Neural cell (in vitro differentiated cells): ENCODE measurements around the gene MED14. TPM values are rescaled to one million over a fixed set of nuclear protein-coding genes. Genes with fewer than 3 reads are reported as not detected.
"Not testable (repeated sequence)": the region's sequence is repeated elsewhere in the genome, so short reads cannot be mapped to it uniquely, and the experiment has no call there.

Source experiments
- H2AFZ ChIP-seq: fragments of 200-600, 300-800 bp; sonication (generic), shearing (Covaris generic); 2 replicates; pipeline ENCODE4 v1.6.0; 2014; ENCODE audit warnings: low read depth, mild to moderate bottlenecking, antibody characterized with exemption, low read length, moderate library complexity
- H3F3A ChIP-seq: fragments of 200-600 bp; shearing (Covaris generic); 2 replicates; pipeline ENCODE4 v1.6.1; 2016; ENCODE audit warnings: mild to moderate bottlenecking, moderate library complexity, mixed read lengths, antibody characterized with exemption, low read length; ENCODE audit not compliant: insufficient read depth, poor library complexity, severe bottlenecking
- H3K27ac ChIP-seq: fragments of 200-600, 300-800 bp; sonication (generic), shearing (Covaris generic); 2 replicates; pipeline ENCODE4 v1.5.1; 2014; ENCODE audit warnings: mild to moderate bottlenecking, low read length, moderate library complexity
- H3K27me3 ChIP-seq: fragments of 300-800, 200-600 bp; sonication (generic), shearing (Covaris generic); 2 replicates; pipeline ENCODE4 v1.6.0; 2014; ENCODE audit warnings: mild to moderate bottlenecking, low read depth, low read length, moderate library complexity; ENCODE audit not compliant: insufficient read depth
- H3K36me3 ChIP-seq: fragments of 300-800, 200-600 bp; sonication (generic), shearing (Covaris generic); 2 replicates; pipeline ENCODE4 v1.5.1; 2014; ENCODE audit warnings: mild to moderate bottlenecking, antibody characterized with exemption, low read length, moderate library complexity; ENCODE audit not compliant: insufficient read depth
- H3K4me2 ChIP-seq: fragments of 300-800, 200-600 bp; sonication (generic), shearing (Covaris generic); 2 replicates; pipeline ENCODE4 v1.6.0; 2014; ENCODE audit warnings: mild to moderate bottlenecking, low read length
- H3K4me3 ChIP-seq: fragments of 300-800, 200-600 bp; sonication (generic), shearing (Covaris generic); 2 replicates; pipeline ENCODE4 v1.5.1; 2014; ENCODE audit warnings: mild to moderate bottlenecking, low read length, moderate library complexity
- H3K79me2 ChIP-seq: fragments of 200-600 bp; shearing (Covaris generic); replicated peaks from 2 replicates; pipeline ENCODE4 v1.6.0; 2014; ENCODE audit warnings: mild to moderate bottlenecking, low read length, moderate library complexity; ENCODE audit not compliant: insufficient read depth
- H3K9ac ChIP-seq: fragments of 300-800, 200-600 bp; sonication (generic), shearing (Covaris generic); 2 replicates; pipeline ENCODE4 v1.6.1; 2016; ENCODE audit warnings: mild to moderate bottlenecking, low read length, mixed read lengths
- H3K9me2 ChIP-seq: fragments of 200-600 bp; shearing (Covaris generic); 2 replicates; pipeline ENCODE4 v1.6.1; 2016; ENCODE audit warnings: mild to moderate bottlenecking, low read length, mixed read lengths; ENCODE audit not compliant: insufficient read depth
- H3K9me3 ChIP-seq: fragments of 200-600, 300-800 bp; sonication (generic), shearing (Covaris generic); 2 replicates; pipeline ENCODE4 v1.6.1; 2016; ENCODE audit warnings: mild to moderate bottlenecking, mixed run types, low read length, moderate library complexity, mixed read lengths
- H4K20me1 ChIP-seq: fragments of 200-600 bp; shearing (Covaris generic); 2 replicates; pipeline ENCODE4 v1.6.1; 2016; ENCODE audit warnings: mild to moderate bottlenecking, mixed run types; ENCODE audit not compliant: insufficient read depth
- CTCF ChIP-seq: fragments of 450-650 bp; IDR thresholded peaks from 2 replicates; pipeline ENCODE4 v1.5.1; 2014; ENCODE audit warnings: antibody characterized with exemption, mild to moderate bottlenecking, moderate library complexity; ENCODE audit not compliant: poor library complexity, severe bottlenecking
- EP300 ChIP-seq: fragments of 450-650 bp; conservative IDR thresholded peaks from 2 replicates; pipeline ENCODE4 v1.6.1; 2014; ENCODE audit warnings: antibody characterized with exemption, mild to moderate bottlenecking, moderate library complexity; ENCODE audit not compliant: poor library complexity, severe bottlenecking
- EZH2 ChIP-seq: fragments of 200-600, 300-800 bp; shearing (Covaris generic), sonication (generic); IDR thresholded peaks from 2 replicates; pipeline ENCODE4 v1.6.1; 2014; ENCODE audit warnings: antibody characterized with exemption, low read length, borderline replicate concordance, mild to moderate bottlenecking; ENCODE audit not compliant: insufficient read depth, poor library complexity, severe bottlenecking
- MXI1 ChIP-seq: fragments of 450-650 bp; conservative IDR thresholded peaks from 2 replicates; pipeline ENCODE4 v1.6.1; 2014; ENCODE audit warnings: antibody characterized with exemption, mild to moderate bottlenecking; ENCODE audit not compliant: poor library complexity, severe bottlenecking
- POLR2AphosphoS5 ChIP-seq: IDR thresholded peaks from 2 replicates; pipeline ENCODE4 v1.6.1; 2012
- RAD21 ChIP-seq: fragments of 450-650 bp; conservative IDR thresholded peaks from 2 replicates; pipeline ENCODE4 v1.6.1; 2014; ENCODE audit warnings: antibody characterized with exemption, mild to moderate bottlenecking, moderate library complexity
- REST ChIP-seq: IDR thresholded peaks from 2 replicates; pipeline ENCODE4 v1.6.1; 2012; ENCODE audit warnings: borderline replicate concordance
- SMC3 ChIP-seq: fragments of 450-650 bp; conservative IDR thresholded peaks from 2 replicates; pipeline ENCODE4 v1.6.1; 2014; ENCODE audit warnings: antibody characterized with exemption, mild to moderate bottlenecking, moderate library complexity; ENCODE audit not compliant: poor library complexity
- TAF1 ChIP-seq: IDR thresholded peaks from 2 replicates; pipeline ENCODE4 v1.6.1; 2012; ENCODE audit warnings: low read depth
- polyA plus RNA-seq: library from polyadenylated mRNA; depleted of rRNA; stranded (reverse); fragments of >200 nt; gene quantifications from 2 replicates; pipeline ENCODE4 v1.2.3, GENCODE V29; 2014

MED14 gene
- polyA plus RNA-seq, 1 donor from 2014 or later, result 22.4 TPM

GRCh38 chrX:40782644-40783259, 47.4 kb upstream of the MED14 start:
- not testable (repeated sequence) for H3F3A ChIP-seq, H3K27me3 ChIP-seq, H3K4me2 ChIP-seq, H3K27ac ChIP-seq, H3K9me2 ChIP-seq, H3K9me3 ChIP-seq, H3K9ac ChIP-seq, H3K4me3 ChIP-seq, H3K79me2 ChIP-seq, H2AFZ ChIP-seq, H4K20me1 ChIP-seq, H3K36me3 ChIP-seq

GRCh38 chrX:40780951-40781350, 45.6 kb upstream of the MED14 start:
- H3K4me2 ChIP-seq, result no peak overlapping the region
- H4K20me1 ChIP-seq, result no peaks in the 10 kb centered on the region
- H3F3A ChIP-seq, result no peaks in the 10 kb centered on the region
- TF ChIP-seq SMC3, result no peak
- no peak for TF ChIP-seq EZH2
- TF ChIP-seq RAD21, result no peak
- no peak for TF ChIP-seq REST
- TF ChIP-seq EP300, result no peak
- TF ChIP-seq TAF1, result no peak
- H3K79me2 ChIP-seq, result no peaks in the 10 kb centered on the region
- H3K9me2 ChIP-seq, result no peaks in the 10 kb centered on the region
- H2AFZ ChIP-seq, result no peak overlapping the region
- H3K9ac ChIP-seq, result no peak overlapping the region
- H3K27me3 ChIP-seq, result no peaks in the 10 kb centered on the region
- H3K9me3 ChIP-seq, result no peaks in the 10 kb centered on the region
- H3K27ac ChIP-seq, result no peak overlapping the region
- H3K4me3 ChIP-seq, result no peak overlapping the region
- H3K36me3 ChIP-seq, result no peaks in the 10 kb centered on the region

- no peak overlapping the region for H3K4me2 ChIP-seq
- no peak overlapping the region for H3K27ac ChIP-seq
- H3K9ac ChIP-seq, result no peak overlapping the region
- no peaks in the 10 kb centered on the region for H3K9me2 ChIP-seq
- TF ChIP-seq RAD21 (no peak), MXI1 (no peak), REST (no peak), TAF1 (no peak), EP300 (no peak), CTCF (no peak), POLR2AphosphoS5 (no peak), EZH2 (no peak), SMC3 (no peak)
- no peaks in the 10 kb centered on the region for H3K9me3 ChIP-seq
- no peaks in the 10 kb centered on the region for H3K79me2 ChIP-seq
- H3K4me3 ChIP-seq, result no peak overlapping the region
- no peaks in the 10 kb centered on the region for H3F3A ChIP-seq
- H3K36me3 ChIP-seq, result no peaks in the 10 kb centered on the region
- H4K20me1 ChIP-seq, result no peaks in the 10 kb centered on the region
- H3K27me3 ChIP-seq, result no peaks in the 10 kb centered on the region
- no peak overlapping the region for H2AFZ ChIP-seq
Measured at GRCh38 chrX:40780082-40780481, 44.7 kb upstream of the MED14 start.
